HG02938 (cell line): ENCODE results near the gene MOB3B.

Experiments
- ATAC-seq: cut with Tn5 transposase; IDR thresholded peaks from one replicate; pipeline ENCODE4 v1.9.1; 2021; ENCODE audit warnings: mild to moderate bottlenecking, moderate library complexity; ENCODE audit not compliant: unreplicated experiment

Gene MOB3B

GRCh38 chr9:27529316-27530278, at the start of gene MOB3B:
Gene MOB3B (minus strand): TSS chr9:27529814. CDS start chr9:27455550, 74,264 bp downstream.
- ATAC-seq: peak; percentile 73

DNA sequence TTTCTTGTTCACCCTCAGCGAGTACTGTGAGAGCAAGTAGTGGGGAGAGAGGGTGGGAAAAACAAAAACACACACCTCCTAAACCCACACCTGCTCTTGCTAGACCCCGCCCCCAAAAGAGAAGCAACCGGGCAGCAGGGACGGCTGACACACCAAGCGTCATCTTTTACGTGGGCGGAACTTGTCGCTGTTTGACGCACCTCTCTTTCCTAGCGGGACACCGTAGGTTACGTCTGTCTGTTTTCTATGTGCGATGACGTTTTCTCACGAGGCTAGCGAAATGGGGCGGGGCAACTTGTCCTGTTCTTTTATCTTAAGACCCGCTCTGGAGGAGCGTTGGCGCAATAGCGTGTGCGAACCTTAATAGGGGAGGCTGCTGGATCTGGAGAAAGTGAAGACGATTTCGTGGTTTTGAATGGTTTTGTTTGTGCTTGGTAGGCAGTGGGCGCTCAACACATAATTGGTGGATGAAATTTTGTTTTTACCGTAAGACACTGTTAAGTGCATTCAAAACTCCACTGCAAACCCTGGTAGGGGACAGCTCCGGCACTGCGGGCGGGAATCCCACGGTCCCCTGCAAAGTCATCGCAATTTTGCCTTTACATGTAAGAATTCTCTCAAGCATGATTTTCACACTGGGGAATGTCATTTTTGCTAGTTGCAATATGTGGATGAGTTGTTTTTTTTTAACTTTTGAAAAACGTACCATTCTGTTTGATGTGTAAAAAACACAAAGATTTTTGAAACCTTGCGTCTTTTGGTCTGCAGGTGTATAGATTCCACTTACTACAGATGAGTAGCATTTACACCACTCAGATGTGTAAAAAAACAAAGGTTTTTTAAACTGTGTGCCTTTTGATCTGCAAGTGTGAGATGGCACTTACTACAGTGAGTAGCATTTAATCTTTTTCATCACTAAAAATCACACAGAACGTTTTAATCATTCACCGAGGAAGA, 44.3 kb upstream of the MOB3B start:
- ATAC-seq: peak; percentile 85

GRCh38 chr9:27572918-27573633, 43.5 kb upstream of the MOB3B start, which contains the start of gene C9orf72:
Gene C9orf72 (minus strand): TSS chr9:27573481. CDS start chr9:27567120, 6,361 bp downstream.
- ATAC-seq: peak; percentile 34

GRCh38 chr9:27572566-27572917, 42.9 kb upstream of the MOB3B start:
- peak; percentile 39 for ATAC-seq

GRCh38 chr9:27572061-27572460, 42.4 kb upstream of the MOB3B start:
- ATAC-seq: no peak

GRCh38 chr9:27571011-27571410, 41.4 kb upstream of the MOB3B start:
- no peak for ATAC-seq

DNA sequence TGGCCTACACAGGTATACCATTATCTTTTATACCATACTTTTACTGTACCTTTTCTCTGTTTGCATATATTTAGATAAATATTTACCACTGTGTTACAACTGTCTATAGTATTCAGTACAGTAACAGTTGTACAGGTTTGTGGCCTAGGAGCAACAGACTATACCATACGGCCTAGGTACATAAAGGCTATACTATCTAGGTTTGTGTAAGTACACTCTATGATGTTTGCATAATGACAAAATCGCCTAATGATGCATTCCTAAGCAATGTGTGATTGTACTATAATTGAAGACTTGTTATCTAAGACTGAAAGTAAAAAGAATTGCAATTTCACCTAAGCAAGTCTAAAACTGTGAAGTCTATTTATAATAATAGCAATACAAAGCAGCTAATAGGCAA, 39.8 kb upstream of the MOB3B start:
- no peak for ATAC-seq

- ATAC-seq: no peak
Measured at GRCh38 chr9:27566118-27566517, 36.5 kb upstream of the MOB3B start.

GRCh38 chr9:27565696-27566095, 36.1 kb upstream of the MOB3B start:
- ATAC-seq: no peak

GRCh38 chr9:27564670-27565069, 35.1 kb upstream of the MOB3B start:
- ATAC-seq: no peak

DNA sequence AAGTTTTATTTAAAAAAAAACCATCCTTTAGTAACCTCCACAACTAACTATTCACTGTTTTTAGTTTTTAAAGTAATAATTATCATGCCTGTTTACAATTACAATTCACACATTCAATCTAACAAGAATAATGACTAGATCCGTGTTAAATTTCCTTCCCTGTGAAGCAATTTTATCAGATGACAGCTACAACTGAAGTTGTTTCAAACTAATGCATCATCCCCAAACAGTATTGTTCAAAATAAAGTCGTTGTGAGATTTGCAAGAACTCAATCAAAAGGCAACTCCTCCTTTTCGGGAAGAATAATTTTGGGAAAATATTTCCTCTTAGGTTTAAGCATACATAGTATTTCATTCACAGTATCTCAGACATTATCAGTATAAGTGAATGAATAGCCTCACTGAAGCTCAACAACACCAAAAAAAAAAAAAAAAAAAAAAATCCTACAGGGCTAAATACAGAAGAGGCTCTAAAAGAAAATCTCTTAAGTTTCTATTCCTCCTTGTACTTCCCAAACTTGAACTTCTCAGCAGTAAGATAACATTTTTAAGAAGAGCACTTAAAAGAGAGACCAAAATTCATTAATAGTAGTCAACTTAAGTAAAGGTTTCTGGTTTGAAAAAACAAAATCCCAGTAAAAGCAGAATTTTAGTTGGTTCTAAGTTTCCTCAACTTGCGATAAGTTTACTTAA, 34.3 kb upstream of the MOB3B start:
- ATAC-seq: no peak

DNA sequence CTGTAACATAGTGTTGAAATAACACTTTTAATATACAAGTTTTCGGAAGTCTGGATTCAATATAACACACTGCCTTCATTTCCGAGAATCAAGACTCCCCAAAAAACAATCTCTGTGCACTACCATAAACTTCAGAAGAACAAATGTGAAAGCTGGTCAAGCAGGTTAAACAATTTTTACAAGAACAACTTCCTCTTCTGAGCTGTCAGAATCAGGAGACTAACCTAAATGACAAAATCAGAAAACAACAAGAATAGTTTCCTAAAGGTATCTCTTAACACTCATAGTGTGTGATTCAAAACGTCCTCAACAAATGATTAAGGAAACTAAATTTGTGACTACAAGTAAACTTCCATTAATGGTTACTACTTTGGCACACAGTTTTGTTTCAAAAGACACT, 32.1 kb upstream of the MOB3B start:
- peak; percentile 71 for ATAC-seq

GRCh38 chr9:27560457-27560856, 30.8 kb upstream of the MOB3B start:
- ATAC-seq: no peak

- ATAC-seq: no peak
Measured at GRCh38 chr9:27558307-27558706, 28.7 kb upstream of the MOB3B start.

DNA sequence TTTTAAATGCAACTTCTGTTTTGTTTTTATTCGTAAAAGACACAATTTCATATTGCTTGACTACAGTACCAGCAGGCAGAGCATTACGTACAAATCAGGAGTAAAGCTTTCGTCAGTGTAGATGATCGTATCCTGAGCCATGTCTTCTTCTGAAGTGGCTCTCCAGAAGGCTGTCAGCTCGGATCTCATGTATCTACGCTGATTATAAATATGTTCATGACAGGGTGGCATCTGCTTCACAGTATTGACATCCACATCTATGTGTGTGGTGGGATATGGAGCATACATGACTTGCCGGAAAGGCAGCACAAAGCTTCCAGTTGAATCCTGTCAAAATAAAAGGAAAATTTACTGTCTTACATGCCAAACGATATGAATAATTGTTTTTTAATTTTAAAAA, 26.9 kb upstream of the MOB3B start:
- ATAC-seq: no peak

- no peak for ATAC-seq
Measured at GRCh38 chr9:27554712-27555111, 25.1 kb upstream of the MOB3B start.

- ATAC-seq: no peak
Measured at GRCh38 chr9:27549196-27549755, 19.7 kb upstream of the MOB3B start.

- no peak for ATAC-seq
Measured at GRCh38 chr9:27548055-27548741, 18.6 kb upstream of the MOB3B start.

DNA sequence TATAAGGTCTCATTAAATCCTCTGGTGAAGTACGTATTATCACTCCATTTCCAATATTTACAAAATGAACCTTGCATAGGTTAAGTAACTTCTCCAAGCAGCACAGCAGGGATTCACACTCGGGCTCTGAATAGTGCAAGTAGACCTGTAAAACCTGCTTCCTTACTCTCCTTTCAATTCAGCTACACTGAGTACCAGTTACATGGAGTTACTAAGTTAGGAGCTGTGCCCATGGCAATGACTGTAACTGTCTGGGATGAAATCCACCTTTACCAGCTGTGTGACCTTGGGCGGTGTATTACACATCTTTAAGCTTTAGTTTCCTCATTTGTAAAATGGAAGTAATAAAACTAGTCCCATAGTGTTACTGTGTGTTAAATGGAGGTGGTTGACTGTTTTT, 15.9 kb upstream of the MOB3B start:
- ATAC-seq: no peak
